LoVo (cell line): Measurements from ENCODE around the gene KIT.

Source experiments
- DNase-seq: peaks from one replicate; pipeline ENCODE4 v3.0.0-alpha.2; 2016; ENCODE audit warnings: low spot score

The KIT gene

GRCh38 chr4:54745031-54745770 lies 87.4 kb downstream of the KIT start:
- no peak for DNase-seq

GRCh38 chr4:54746218-54746617 lies 88.5 kb downstream of the KIT start:
- DNase-seq, result peak; percentile 29

- DNase-seq, result no peak
Observed at GRCh38 chr4:54750341-54750740, 92.6 kb downstream of the KIT start.

DNA sequence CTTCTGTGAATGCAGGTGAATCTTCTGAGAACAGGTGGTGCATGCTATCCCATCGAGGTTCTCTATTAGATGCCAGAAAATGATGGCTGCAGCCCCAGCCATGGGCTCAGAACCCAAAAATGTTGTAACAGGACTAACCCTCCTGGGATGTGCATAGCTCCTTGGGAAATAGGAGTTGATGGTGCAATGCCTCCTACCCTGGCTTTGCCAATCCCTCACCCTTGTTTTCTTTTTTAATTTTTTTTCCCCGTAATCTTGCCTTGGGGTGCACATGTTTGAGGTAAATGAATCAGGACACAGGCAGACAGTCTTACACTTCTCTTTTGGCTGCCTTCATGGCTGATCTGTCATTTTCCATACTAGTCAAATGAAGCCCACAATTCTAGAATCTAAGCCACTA lies 96.6 kb downstream of the KIT start:
- no peak for DNase-seq

GRCh38 chr4:54764476-54764875 lies 106.7 kb downstream of the KIT start:
- no peak for DNase-seq

DNA sequence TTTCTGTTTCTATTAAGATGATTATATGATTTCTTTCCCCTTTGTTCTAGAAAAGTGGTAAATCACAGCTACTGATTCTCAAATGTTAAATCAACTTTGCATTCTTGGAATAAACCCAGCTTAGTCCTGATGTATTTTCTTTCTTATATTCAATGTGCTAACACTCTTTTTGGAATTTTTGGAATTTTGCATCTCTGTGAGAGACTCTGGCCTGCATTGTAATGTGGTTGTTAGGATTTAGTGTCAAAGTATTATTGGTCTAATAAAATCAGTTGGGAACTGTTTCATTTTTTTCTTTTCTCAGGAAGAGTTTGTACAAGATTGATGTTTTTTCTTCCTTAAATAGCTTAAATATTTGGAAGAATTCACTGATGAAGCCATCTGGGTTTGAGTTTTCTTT lies 109.6 kb downstream of the KIT start:
- DNase-seq, result no peak

DNA sequence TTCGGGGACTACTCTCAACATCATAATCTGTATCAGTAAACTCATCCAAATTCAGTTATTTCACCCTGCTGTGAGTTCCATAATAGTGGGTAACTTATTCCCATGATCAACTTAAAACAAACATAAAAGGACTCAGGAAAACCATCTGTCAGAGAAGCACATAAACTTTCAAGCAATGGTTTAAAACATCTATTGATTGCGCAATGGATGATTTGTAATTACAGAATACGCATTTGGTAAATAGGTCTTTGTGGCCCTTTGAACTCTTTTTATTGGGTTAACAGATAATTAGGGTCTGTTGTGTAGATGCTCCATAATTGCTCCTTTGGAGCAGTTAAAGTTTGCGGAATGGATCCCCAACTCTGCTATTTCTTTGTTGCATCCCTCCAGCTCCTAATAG lies 115.3 kb downstream of the KIT start:
- no peak for DNase-seq

DNA sequence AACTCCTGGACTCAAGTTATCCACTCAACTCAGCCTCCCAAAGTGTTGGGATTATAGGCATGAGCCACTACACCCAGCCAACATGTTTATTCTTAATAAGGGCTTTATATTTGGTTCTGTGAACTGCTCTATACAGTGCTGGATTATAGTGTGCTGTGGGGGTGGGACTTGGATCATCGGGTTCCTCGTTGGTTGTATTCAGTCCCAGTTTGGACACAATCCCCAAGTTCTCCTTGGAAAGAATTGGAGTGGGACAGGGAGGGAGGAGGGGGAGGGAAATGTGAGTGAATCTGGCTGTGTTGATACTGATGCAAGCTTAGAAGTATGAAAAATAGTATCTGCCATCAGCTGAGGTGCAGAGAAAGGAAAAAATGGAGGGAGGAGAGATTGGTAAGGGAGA lies 121.3 kb downstream of the KIT start:
- DNase-seq, result no peak

GRCh38 chr4:54779476-54780148 lies 121.9 kb downstream of the KIT start:
- DNase-seq, result no peak

DNA sequence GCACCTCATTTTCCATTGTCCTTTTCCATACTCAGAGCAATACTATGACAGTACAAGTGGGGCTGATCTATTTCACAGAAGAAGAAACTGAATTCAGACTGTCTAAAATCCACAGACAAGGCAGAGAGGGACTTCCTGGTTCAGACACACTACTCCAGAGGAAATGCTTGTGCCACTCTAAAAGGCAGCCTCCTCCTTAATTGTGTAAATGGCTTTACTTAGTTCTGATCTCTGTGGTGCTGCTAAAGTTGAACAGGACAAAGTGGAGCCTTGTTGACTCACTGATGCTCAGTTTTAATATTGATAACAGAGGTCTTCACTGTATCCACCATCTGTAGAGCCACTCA lies 122.4 kb downstream of the KIT start:
- DNase-seq, result no peak

DNA sequence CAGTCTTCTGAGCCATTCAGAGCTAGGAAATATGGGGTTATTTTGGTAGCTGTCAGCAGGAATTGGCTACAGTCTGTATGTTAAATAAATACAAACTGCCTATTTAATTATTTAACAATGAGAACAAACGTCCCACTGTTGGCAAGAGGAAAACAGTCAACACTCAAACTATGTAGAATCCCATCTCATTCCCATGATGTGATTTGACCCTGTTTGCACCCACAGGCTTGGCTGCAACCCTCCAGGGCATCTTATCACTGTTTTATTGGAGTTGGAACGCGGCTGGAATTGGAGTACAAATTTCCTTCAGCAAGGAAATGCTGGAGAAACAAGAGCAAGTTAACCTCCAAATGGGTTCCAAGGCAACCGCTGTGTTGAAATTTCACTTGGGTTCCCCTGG lies 124.0 kb downstream of the KIT start:
- no peak for DNase-seq

GRCh38 chr4:54783402-54784110 lies 125.8 kb downstream of the KIT start:
- no peak for DNase-seq

GRCh38 chr4:54784161-54784671 lies 126.5 kb downstream of the KIT start:
- DNase-seq, result no peak
